ENCODE measurements around the gene C12orf54. TPM values are rescaled to one million over a fixed set of nuclear protein-coding genes. Genes with fewer than 3 reads are reported as not detected.

Gene C12orf54
- total and polyA plus RNA-seq, 10 of the 15 experiments (the other 5 are each of a cell fraction or from before 2014, with no cell fraction given): 0.79 to 7.8 (median 4.2) TPM

DNA sequence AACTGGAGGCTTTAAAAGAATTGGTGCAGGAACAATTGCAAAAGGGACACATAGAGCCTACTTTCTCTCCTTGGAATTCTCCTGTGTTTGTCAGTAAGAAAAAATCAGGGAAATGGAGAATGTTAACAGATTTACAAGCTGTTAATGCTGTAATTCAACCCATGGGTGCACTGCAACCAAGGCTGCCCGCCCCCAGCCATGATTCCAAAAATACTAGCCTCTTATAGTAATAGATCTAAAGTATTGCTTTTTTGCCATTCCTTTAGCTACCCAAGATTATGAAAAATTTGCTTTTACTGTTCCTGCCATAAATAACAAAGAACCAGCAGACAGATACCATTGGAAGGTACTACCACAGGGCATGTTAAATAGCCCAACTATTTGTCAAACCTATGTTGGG is 27.8 kb downstream of the C12orf54 start:
- Histone ChIP-seq H3K4me3 (no peak overlapping the region), H3K9me3 (replicated peaks; ENCODE audit: control insufficient read depth, insufficient read depth, low read length) (peaks cover 4% of the 10 kb centered on the region; the same call in 2 of the 3 replicates), H3K27ac (ENCODE audit: control insufficient read depth, insufficient read depth) (no peak overlapping the region), H3K27me3 (replicated peaks in 1 of 2; ENCODE audit: control insufficient read depth in 2 of 2, insufficient read depth in 2 of 2, low read length in 1 of 2) (no peaks in the 10 kb centered on the region), H3K36me3 (ENCODE audit: control insufficient read depth in 2 of 2, insufficient read depth in 2 of 2, low read length in 1 of 2) (no peaks in the 10 kb centered on the region), H3K9ac (ENCODE audit: control insufficient read depth, insufficient read depth, low read length) (no peak overlapping the region), H3K4me2 (ENCODE audit: control insufficient read depth, insufficient read depth) (no peak overlapping the region), H4K20me1 (ENCODE audit: control insufficient read depth, insufficient read depth) (no peaks in the 10 kb centered on the region), H3K4me1 (ENCODE audit: control insufficient read depth, insufficient read depth, low read length) (no peaks in the 10 kb centered on the region), H3K79me2 (ENCODE audit: control insufficient read depth, insufficient read depth, low read length) (no peaks in the 10 kb centered on the region), H2AFZ (ENCODE audit: control insufficient read depth, low read depth, low read length) (no peak overlapping the region)
- CTCF ChIA-PET: no interaction called here
- SMC1A ChIA-PET (ENCODE audit: uncharacterized antibody, unreplicated experiment): interaction anchor here (0.9 kb wide), 1 partner anchor 54 kb away, joined by 4 read pairs; no protein-coding TSS in a partner anchor
- in situ Hi-C loops (cut with MboI): no loop called here
- no peak for FAIRE-seq
- RAD21 ChIA-PET (ENCODE audit: unreplicated experiment): no interaction called here
- TF ChIP-seq NBN (IDR thresholded peaks at IDR 0.05) (no peak), NFXL1 (IDR thresholded peaks at IDR 0.05; ENCODE audit: borderline replicate concordance) (no peak), SMAD5 (IDR thresholded peaks at IDR 0.05; ENCODE audit: low read depth) (no peak), JUND (IDR thresholded peaks at IDR 0.05; ENCODE audit: low read depth, low read length) (no peak), PML (IDR thresholded peaks at IDR 0.05; ENCODE audit: low read length) (no peak), ZZZ3 (IDR thresholded peaks at IDR 0.05; ENCODE audit: control insufficient read depth, insufficient read length, low read depth) (no peak), BHLHE40 (IDR thresholded peaks at IDR 0.05; ENCODE audit: borderline replicate concordance in 1 of 2, low read depth in 2 of 2, low read length in 1 of 2) (no peak), CHD2 (IDR thresholded peaks at IDR 0.05; ENCODE audit: borderline replicate concordance, low read depth, low read length) (no peak)
- TF ChIP-seq, protein P1, sequence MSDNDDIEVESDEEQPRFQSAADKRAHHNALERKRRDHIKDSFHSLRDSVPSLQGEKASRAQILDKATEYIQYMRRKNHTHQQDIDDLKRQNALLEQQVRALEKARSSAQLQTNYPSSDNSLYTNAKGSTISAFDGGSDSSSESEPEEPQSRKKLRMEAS (IDR thresholded peaks at IDR 0.05; ENCODE audit: low read depth, low read length): no peak
- POLR2A ChIA-PET: no interaction called here
- intact Hi-C loops (cut with micrococcal nuclease; ENCODE audit: unreplicated experiment): no loop called here
- BruUV-seq (replicated peaks): no TSS peak
- 0% methylated on average over 1 of the region's 1 CpG for WGBS (ENCODE audit: insufficient coverage, insufficient replicate concordance, low lambda C conversion rate, missing lambda C conversion rate)
- ATAC-seq: no peak
- DNase-seq (ENCODE audit: low read depth, low spot score): no peak
